Urinary bladder (tissue), 4 donors: ENCODE results near the gene FCRLB. TPM values are rescaled to one million over a fixed set of nuclear protein-coding genes. Genes with fewer than 3 reads are reported as not detected.
"Not testable (repeated sequence)": the region's sequence is repeated elsewhere in the genome, so short reads cannot be mapped to it uniquely, and the experiment has no call there.

ENCODE experiments used
- DNase-seq: peaks from one replicate; pipeline ENCODE4 v3.0.0-alpha.2; 2015; ENCODE audit errors: extremely low spot score
- H3K27ac ChIP-seq: one replicate; pipeline ENCODE4 v1.5.1; 2013; ENCODE audit warnings: low read depth, mild to moderate bottlenecking, moderate library complexity
- H3K36me3 ChIP-seq: one replicate; pipeline ENCODE4 v1.6.1; 2013; ENCODE audit warnings: mild to moderate bottlenecking, moderate library complexity; ENCODE audit not compliant: insufficient read depth
- H3K4me1 ChIP-seq: one replicate; pipeline ENCODE4 v1.6.1; 2013; ENCODE audit warnings: mild to moderate bottlenecking, moderate library complexity; ENCODE audit not compliant: insufficient read depth
- H3K4me3 ChIP-seq: one replicate; pipeline ENCODE4 v1.5.1; 2013; ENCODE audit warnings: low read depth, low read length
- WGBS: extraction: QIAGEN DNeasy Blood & Tissue Kit; methylation state at CpG from one replicate; pipeline ENCODE4 v1.1.7; 2013; 5-methylcytosine and 5-hydroxymethylcytosine counted together
- polyA plus RNA-seq: library from polyadenylated mRNA; stranded (reverse); fragments of 200-250 nt; gene quantifications from one replicate; pipeline ENCODE4 v1.2.3, GENCODE V29; 2013
- total RNA-seq: library from RNA; depleted of rRNA; stranded (reverse); fragments of >200 nt; gene quantifications from one replicate; pipeline ENCODE4 v1.2.3, GENCODE V29; 2014
- donor health status: healthy with polysubstance abuse.
- donor health status: healthy.

Gene FCRLB, protein sequence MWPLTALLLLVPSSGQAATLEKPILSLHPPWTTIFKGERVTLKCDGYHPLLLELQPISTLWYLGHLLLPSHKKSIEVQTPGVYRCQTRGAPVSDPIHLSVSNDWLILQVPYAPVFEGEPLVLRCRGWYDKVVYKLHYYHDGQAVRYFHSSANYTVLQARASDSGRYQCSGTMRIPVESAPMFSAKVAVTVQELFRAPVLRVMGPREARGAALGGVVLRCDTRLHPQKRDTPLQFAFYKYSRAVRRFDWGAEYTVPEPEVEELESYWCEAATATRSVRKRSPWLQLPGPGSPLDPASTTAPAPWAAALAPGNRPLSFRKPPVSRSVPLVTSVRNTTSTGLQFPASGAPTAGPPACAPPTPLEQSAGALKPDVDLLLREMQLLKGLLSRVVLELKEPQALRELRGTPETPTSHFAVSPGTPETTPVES
- 3.6 TPM for total RNA-seq
- polyA plus RNA-seq: 1.1 TPM

DNA sequence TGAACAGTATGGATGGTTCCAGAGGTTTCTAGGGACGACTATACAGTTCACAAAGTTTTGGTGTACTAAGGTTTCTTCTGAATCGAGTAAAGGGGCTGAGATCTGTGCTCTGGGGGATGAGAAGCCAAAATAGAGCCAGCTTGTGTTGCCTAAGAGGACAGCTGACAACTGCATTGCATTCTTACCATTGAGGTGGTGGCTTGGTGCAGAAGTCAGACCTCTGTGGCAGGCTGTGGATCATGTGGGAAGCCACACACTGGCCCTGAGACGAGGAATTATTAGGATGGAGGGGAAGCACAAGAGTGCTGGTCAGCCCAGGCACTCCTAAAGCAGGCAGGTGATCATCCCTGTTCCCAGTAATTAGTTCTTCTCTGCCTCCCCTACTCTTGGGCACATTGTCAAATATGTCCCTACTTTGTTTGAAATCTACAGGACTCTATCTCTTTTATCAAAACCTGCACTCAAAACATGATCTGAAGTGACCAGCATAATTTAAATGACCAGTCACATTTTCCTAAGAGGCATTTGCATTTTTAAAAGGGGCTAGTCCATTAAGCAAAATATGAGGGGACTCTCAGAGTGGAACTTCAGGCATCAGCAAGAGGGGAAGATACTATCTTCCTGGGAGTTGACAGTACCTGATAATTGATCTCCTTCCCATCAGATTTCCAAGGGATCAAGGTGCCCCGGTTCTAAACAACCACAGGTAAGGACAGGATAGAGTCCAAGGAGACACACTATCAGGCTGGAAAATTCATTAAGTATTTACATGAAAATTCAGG, at the start of gene FCRLB:
Gene FCRLB, plus strand, starts transcription at position 589 of the 782 bp plus-strand sequence. CDS start 1,129 bp downstream, outside the sequence.
- H3K4me3 ChIP-seq: no peak within 1 kb of the TSS
- no peak within 1 kb of the TSS for H3K27ac ChIP-seq
- no peaks in the 10 kb centered on the region for H3K36me3 ChIP-seq
- WGBS: 33% methylated on average over 4 of the region's 4 CpGs
- no peak for DNase-seq
- H3K4me1 ChIP-seq: peaks cover 2% of the 10 kb centered on the region

DNA sequence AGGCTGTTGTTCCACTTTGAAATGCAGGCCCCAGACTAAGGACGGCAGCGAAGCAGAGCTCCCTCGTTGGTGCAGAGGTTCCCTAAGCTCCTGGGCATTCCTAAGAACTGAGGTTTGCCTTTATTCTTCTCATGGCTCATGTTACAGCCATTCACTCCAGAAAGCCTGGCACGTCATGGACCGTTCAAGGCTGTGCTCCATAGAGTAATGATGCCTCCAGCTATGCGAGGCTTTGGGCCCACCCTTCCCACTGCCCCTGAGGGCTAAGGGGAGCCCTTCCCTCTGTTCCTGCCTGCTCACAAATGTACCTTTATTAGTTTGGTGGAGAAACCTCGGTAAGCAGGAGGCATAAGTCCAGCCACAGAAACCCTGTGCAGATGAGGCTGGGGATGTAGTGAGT, 47.9 kb upstream of the FCRLB start:
- DNase-seq, H3K4me3 ChIP-seq, H3K27ac ChIP-seq, H3K4me1 ChIP-seq, H3K36me3 ChIP-seq: not testable (repeated sequence)
- WGBS: 73% methylated on average over 7 of the region's 7 CpGs

DNA sequence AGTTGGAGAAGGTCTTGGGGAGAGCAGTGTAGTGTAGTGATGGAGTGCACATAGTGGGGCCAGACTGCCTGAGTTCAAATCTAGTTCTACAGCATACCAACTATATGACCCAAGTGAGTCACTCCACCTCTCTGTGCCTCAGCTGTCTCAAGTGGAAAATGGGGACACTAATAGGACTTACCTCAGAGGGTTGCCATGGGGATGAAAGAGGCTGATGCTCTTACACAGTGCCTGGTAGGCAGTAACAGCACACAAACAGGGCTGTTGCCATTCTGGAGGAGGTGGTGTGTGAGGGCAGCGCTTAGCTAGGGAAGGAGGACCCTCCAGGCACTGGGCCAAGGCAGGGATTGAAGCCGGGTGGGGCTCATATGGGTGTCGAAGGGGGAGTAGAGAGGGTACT, 46.9 kb upstream of the FCRLB start:
- not testable (repeated sequence) for H3K27ac ChIP-seq, DNase-seq, H3K4me1 ChIP-seq, H3K36me3 ChIP-seq, H3K4me3 ChIP-seq
- 33% methylated on average over 2 of the region's 3 CpGs for WGBS

DNA sequence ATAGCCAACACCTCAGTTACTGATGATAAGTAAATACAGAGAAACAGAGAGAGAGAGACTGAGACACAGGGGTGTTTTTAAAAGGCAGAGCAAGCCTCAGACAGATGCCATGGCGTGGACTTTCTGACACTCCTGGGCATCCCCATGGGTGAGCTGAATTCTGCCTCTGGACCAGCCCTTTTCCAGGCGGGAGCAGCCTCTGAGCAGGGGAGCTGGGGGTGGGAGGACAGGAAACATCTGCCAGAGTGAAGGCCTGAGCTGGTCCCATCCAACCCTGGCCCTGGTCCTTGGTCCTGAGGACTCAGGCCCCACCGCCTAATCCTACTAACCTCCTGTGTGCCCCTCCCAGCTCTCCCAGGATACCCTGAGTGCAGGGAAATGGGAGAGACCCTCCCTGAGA, 46.4 kb upstream of the FCRLB start:
- 61% methylated on average over 3 of the region's 3 CpGs for WGBS
- not testable (repeated sequence) for H3K36me3 ChIP-seq, H3K27ac ChIP-seq, H3K4me3 ChIP-seq, DNase-seq, H3K4me1 ChIP-seq

DNA sequence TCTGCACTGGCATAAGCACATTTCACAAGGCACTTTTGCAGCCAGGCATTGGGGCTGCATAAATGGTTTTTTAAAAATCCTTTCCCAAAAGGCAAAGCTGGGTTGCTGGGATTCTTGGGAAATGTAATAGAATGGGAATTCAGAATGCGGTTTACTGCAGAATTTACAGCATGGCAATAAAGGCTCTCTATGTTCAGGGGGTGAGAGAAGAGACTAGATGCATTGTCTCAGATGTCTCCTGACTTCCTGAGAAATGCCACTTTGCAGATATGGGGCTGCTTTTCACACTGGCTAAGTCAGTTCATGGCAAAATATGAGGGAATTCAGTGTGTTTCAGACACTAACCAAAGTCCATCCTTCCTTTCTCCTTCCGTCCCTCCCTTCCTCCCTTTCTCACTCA, 44.9 kb upstream of the FCRLB start:
- H3K4me3 ChIP-seq: no peak overlapping the region
- WGBS: 86% methylated on average over 2 of the region's 2 CpGs
- no peaks in the 10 kb centered on the region for H3K4me1 ChIP-seq

GRCh38 chr1:161676958-161677689, 44.2 kb upstream of the FCRLB start:
- Histone ChIP-seq H3K36me3 (no peaks in the 10 kb centered on the region), H3K27ac (no peak overlapping the region), H3K4me3 (no peak overlapping the region), H3K4me1 (no peaks in the 10 kb centered on the region)
- no peak for DNase-seq
- 74% methylated on average over 5 of the region's 5 CpGs for WGBS

More for the DNA sequence above, 44.9 kb upstream of the FCRLB start:
- Histone ChIP-seq H3K27ac (no peak overlapping the region), H3K36me3 (no peaks in the 10 kb centered on the region)
- DNase-seq: no peak

DNA sequence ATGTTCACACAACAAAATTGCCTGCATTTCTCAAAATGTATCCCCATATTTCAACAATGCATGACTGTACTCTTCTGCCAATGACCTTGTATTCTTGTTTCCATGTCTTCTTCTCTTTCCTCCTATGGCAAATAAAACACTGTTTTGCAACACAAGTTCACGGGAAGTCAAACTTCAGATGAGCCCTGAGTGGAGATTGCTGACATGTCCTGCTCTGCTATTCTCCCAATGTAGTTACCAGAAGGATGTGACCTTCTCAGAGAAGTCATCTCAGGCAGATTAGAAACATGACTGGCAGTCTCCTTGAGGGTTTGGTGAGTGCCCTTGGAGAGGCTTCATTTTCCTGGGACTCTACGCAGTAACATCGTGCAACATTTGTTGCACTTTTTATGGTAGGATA, 42.8 kb upstream of the FCRLB start:
- 86% methylated on average over 3 of the region's 3 CpGs for WGBS
- DNase-seq: no peak
- no peak overlapping the region for H3K27ac ChIP-seq
- no peaks in the 10 kb centered on the region for H3K36me3 ChIP-seq
- H3K4me3 ChIP-seq: no peak overlapping the region
- no peaks in the 10 kb centered on the region for H3K4me1 ChIP-seq

- Histone ChIP-seq H3K36me3 (no peaks in the 10 kb centered on the region), H3K27ac (no peak overlapping the region), H3K4me3 (no peak overlapping the region), H3K4me1 (no peaks in the 10 kb centered on the region)
- WGBS: 72% methylated on average over 3 of the region's 3 CpGs
- DNase-seq: no peak
These were observed 39.5 kb upstream of the FCRLB start for GRCh38 chr1:161681879-161682278.

DNA sequence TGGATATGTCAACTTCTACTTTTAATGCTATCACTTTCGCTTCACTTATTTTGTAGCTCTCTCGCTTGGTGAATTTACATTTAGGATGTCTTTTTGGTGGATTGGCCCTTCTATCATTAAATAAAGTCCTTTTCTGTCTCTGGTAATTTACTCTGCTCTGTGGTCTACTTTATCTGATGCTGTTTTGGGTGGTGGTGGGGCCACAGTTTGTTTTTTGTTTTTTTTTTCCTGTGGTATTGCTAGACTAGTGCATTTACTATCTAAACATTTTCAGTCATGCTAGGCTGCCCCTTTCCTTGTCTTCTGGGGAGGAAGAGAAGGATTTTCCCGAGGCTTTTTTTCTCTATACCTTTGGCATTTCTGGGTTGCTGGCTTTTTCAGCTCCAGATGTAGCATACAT, 32.4 kb upstream of the FCRLB start:
- H3K4me3 ChIP-seq: no peak overlapping the region
- 51% methylated on average over 3 of the region's 3 CpGs for WGBS
- no peak for DNase-seq
- no peaks in the 10 kb centered on the region for H3K4me1 ChIP-seq
- no peak overlapping the region for H3K27ac ChIP-seq
- no peaks in the 10 kb centered on the region for H3K36me3 ChIP-seq

DNA sequence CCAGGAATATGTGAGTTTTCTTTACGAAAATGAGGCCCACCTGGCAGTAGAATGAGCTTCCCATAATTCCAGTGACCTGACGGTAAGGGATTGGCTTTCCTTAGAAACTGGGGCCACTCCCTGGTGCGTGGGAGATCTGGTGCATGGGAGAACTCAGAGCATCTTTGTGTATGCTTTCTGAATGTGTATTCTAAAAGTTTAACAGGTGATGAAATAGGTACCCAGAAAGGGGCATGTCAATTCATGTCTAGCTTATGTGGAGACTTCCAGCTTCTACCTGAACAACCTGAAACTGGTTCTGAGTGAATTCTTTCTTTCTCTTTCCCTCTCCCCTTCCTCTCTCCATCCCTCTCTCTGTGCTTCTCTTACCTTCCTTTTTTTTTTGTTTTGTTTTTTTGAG, 29.5 kb upstream of the FCRLB start:
- Histone ChIP-seq H3K4me3 (no peak overlapping the region), H3K4me1 (no peaks in the 10 kb centered on the region), H3K36me3 (no peaks in the 10 kb centered on the region), H3K27ac (no peak overlapping the region)
- DNase-seq: no peak
- 53% methylated on average over 3 of the region's 3 CpGs for WGBS

DNA sequence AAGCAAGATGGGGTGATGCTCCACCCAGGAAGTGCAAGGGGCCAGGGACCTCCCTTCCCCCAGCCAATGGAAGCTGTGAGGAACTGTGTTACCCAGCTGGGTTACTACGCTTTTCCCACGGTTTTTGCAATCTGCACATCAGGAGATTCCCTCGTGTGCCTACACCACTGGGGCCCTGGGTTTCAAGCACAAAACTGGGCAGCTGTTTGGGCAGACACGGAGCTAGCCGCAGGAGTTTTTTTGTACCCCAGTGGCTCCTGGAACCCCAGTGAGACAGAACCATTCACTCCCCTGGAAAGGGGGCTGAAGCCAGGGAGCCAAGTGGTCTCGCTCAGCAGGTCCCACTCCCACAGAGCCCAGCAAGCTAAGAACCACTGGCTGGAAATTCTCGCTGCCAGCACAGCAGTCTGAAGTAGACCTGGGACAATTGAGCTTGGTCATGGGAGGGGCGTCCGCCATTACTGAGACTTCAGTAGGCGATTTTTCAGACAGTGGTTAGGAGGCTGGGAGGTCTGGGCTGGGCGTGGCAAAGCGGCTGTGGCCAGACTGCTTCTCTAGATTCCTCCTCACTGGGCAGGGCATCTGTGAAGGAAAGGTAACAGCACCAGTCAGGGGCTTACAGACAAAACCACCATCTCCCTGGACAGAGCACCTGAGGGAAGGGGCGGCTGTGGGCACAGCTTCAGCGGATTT, 28.2 kb upstream of the FCRLB start:
- not testable (repeated sequence) for H3K27ac ChIP-seq, H3K36me3 ChIP-seq, DNase-seq, H3K4me3 ChIP-seq, H3K4me1 ChIP-seq
- WGBS: 86% methylated on average over 14 of the region's 14 CpGs

DNA sequence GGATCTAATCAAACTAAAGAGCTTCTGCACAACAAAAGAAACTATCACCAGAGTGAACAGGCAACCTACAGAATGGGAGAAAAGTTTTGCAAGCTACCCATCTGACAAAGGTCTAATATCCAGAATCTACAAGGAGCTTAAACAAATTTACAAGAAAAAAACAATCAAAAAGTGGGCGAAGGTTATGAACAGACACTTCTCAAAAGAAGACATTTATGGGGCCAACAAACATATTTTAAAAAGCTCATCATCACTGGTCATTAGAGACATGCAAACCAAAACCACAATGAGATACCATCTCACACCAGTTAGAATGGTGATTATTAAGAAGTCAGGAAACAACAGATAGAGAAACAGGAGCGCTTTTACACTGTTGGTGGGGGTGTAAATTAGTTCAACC, 23.0 kb upstream of the FCRLB start:
- H3K4me3 ChIP-seq, H3K36me3 ChIP-seq, H3K27ac ChIP-seq, DNase-seq, H3K4me1 ChIP-seq: not testable (repeated sequence)
- 83% methylated on average over 2 of the region's 2 CpGs for WGBS

DNA sequence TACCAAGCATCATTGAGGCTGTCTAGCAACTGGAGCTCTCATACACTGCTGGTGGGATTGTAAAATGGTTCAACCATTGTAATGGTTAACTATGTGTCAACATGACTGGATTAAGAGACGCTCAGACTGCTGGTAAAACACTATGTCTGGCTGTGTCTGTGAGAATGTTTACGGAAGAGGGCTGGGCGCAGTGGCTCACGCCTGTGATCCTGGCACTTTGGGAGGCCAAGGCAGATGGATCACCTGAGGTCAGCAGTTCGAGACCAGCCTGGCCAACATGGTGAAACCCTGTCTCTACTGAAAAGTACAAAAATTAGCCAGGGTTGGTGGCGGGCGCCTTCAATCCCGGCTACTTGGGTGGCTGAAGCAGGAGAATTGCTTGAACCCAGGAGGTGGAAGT, 19.1 kb upstream of the FCRLB start:
- Histone ChIP-seq H3K4me3 (no peak overlapping the region), H3K4me1 (no peaks in the 10 kb centered on the region), H3K27ac (no peak overlapping the region), H3K36me3 (no peaks in the 10 kb centered on the region)
- WGBS: 58% methylated on average over 8 of the region's 8 CpGs
- DNase-seq: no peak
